ENCODE data around the gene FAM124A.

The FAM124A gene

GRCh38 chr13:51245583-51245982, 23.4 kb downstream of the FAM124A start:
- Histone ChIP-seq H3K9ac (ENCODE audit: low read depth, low read length) (no peak overlapping the region), H3K27me3 (ENCODE audit: control insufficient read depth, insufficient read depth, low read length) (no peaks in the 10 kb centered on the region), H3K4me3 (ENCODE audit: low read depth, low read length) (no peak overlapping the region), H3K4me1 (ENCODE audit: control insufficient read depth, insufficient read depth, low read length) (peaks cover 49% of the 10 kb centered on the region), H3K36me3 (ENCODE audit: control insufficient read depth, insufficient read depth, low read length) (peaks cover 8% of the 10 kb centered on the region), H3K9me3 (ENCODE audit: control insufficient read depth, insufficient read depth, low read length) (no peaks in the 10 kb centered on the region)

DNA sequence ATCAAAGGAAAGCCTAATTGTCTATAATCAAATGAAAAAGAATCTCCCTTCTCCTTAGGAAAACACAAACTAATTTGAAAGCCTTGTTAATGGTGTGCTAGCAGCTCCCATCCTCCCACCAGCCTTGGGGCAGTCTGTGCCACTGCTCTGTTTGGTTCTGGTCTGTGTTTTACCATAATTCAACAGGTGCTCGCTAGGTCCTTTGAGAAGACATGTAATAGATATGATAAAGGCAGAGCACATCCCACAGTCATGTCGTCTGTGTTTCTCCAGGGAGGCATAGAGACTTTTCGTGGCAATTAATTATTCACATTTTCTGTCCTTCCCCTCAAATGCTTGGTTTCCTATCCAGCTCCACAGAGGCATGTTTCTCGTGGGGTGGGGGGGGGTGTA, 23.8 kb downstream of the FAM124A start:
- peaks cover 49% of the 10 kb centered on the region for H3K4me1 ChIP-seq (ENCODE audit: control insufficient read depth, insufficient read depth, low read length)
- no peak overlapping the region for H3K4me3 ChIP-seq (ENCODE audit: low read depth, low read length)
- peaks cover 11% of the 10 kb centered on the region for H3K36me3 ChIP-seq (ENCODE audit: control insufficient read depth, insufficient read depth, low read length)
- no peaks in the 10 kb centered on the region for H3K27me3 ChIP-seq (ENCODE audit: control insufficient read depth, insufficient read depth, low read length)
- H3K9me3 ChIP-seq (ENCODE audit: control insufficient read depth, insufficient read depth, low read length): no peaks in the 10 kb centered on the region
- no peak overlapping the region for H3K9ac ChIP-seq (ENCODE audit: low read depth, low read length)

DNA sequence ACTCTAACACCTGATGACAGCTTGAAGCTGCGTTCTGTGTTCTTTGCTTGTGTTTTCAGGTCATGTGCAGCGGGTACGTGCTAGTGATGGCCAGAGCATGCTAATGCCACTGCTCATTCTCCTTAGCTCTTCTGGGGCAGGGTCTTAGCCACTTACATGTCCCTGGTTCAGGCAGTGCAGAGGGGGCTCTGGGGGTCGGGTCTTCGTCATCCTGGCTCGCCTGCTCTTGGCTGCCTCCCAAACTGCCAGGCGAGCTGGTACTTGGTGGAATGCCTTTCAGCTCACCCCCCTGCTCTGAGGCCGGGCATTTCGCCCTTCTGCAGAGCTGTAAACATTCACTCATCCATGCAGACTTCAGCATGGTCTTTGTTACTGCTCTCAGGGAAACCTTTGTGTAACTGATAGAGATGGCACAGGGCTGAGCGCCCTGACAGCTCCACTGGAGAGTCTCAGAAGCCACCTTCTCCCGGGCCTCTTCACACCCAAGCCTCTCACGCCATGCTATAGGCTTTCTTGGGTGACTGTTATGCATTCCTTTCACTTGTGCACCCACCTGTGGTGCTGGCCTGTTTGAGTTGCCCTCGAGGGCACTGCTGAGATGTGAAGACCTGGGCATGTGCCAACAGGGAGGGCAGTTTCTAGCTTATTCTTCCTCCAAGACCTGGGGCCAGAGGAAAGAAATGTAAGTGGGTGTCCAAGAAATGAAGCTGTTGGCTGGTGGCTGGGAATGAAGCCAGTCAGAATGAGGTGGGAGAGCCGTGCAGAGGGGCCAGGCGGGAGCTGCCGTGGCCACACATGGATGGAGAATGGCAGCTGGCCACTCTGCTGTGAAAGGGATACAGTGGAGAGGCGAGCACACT, 24.4 kb downstream of the FAM124A start:
- Histone ChIP-seq H3K4me3 (ENCODE audit: low read depth, low read length) (no peak overlapping the region), H3K4me1 (ENCODE audit: control insufficient read depth, insufficient read depth, low read length) (peaks cover 49% of the 10 kb centered on the region), H3K27me3 (ENCODE audit: control insufficient read depth, insufficient read depth, low read length) (no peaks in the 10 kb centered on the region), H3K36me3 (ENCODE audit: control insufficient read depth, insufficient read depth, low read length) (peaks cover 12% of the 10 kb centered on the region), H3K9me3 (ENCODE audit: control insufficient read depth, insufficient read depth, low read length) (no peaks in the 10 kb centered on the region), H3K9ac (ENCODE audit: low read depth, low read length) (no peak overlapping the region)

GRCh38 chr13:51249255-51249654, 27.1 kb downstream of the FAM124A start:
- H3K36me3 ChIP-seq (ENCODE audit: control insufficient read depth, insufficient read depth, low read length): peaks cover 25% of the 10 kb centered on the region
- peaks cover 28% of the 10 kb centered on the region for H3K4me1 ChIP-seq (ENCODE audit: control insufficient read depth, insufficient read depth, low read length)
- H3K4me3 ChIP-seq (ENCODE audit: low read depth, low read length): no peak overlapping the region
- H3K9ac ChIP-seq (ENCODE audit: low read depth, low read length): no peak overlapping the region
- no peaks in the 10 kb centered on the region for H3K9me3 ChIP-seq (ENCODE audit: control insufficient read depth, insufficient read depth, low read length)
- no peaks in the 10 kb centered on the region for H3K27me3 ChIP-seq (ENCODE audit: control insufficient read depth, insufficient read depth, low read length)

DNA sequence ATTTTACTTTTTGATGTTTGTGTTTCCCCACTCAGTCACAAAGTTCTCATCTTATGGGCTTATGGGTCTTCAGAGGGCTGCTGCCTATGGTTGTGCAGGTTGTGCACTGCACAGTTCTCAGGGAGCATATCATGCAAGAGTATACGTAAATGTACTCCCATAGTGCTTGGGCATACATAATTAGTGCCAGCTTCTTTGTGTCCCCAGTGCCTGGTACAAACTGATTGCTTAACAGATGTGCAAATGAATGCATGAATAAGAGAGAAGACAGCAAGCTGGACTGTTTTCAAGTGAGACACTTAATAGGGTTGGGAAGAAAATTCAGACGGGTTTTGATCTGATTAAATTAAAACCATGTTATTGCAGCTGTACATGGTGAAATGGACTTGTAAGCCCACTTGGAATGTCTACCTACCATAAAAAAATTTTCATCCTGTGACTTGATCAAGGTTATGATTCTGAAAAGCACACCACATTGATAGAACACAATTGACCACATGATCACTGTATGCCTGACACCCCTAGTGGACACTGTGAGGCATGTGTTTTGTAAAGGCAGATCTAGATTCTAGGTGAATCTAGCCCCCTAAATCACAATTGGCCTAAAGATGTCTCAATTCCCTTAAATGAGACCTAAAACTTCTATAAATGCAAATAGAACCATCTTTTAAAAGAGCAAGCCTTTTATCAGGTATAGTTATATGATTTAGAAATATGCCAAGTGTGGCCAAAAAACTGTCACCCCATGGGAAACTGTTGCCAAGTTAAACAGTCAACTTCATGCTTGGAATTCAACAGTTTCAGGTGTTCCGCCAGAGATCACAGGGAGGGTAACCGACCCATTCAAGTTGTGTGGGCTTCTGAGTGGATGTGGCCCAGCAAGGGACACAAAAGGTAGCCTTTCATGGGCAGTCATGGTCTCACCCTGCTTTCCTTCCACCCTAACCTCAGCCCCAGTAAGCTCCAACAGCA, 27.9 kb downstream of the FAM124A start:
- Histone ChIP-seq H3K9ac (ENCODE audit: low read depth, low read length) (no peak overlapping the region), H3K4me1 (ENCODE audit: control insufficient read depth, insufficient read depth, low read length) (peaks cover 23% of the 10 kb centered on the region), H3K27me3 (ENCODE audit: control insufficient read depth, insufficient read depth, low read length) (no peaks in the 10 kb centered on the region), H3K9me3 (ENCODE audit: control insufficient read depth, insufficient read depth, low read length) (no peaks in the 10 kb centered on the region), H3K4me3 (ENCODE audit: low read depth, low read length) (no peak overlapping the region), H3K36me3 (ENCODE audit: control insufficient read depth, insufficient read depth, low read length) (peaks cover 25% of the 10 kb centered on the region)

- H3K4me1 ChIP-seq (ENCODE audit: control insufficient read depth, insufficient read depth, low read length): peaks cover 21% of the 10 kb centered on the region
- no peaks in the 10 kb centered on the region for H3K27me3 ChIP-seq (ENCODE audit: control insufficient read depth, insufficient read depth, low read length)
- H3K36me3 ChIP-seq (ENCODE audit: control insufficient read depth, insufficient read depth, low read length): peaks cover 27% of the 10 kb centered on the region
- no peak overlapping the region for H3K9ac ChIP-seq (ENCODE audit: low read depth, low read length)
- no peaks in the 10 kb centered on the region for H3K9me3 ChIP-seq (ENCODE audit: control insufficient read depth, insufficient read depth, low read length)
- no peak overlapping the region for H3K4me3 ChIP-seq (ENCODE audit: low read depth, low read length)
Observed at GRCh38 chr13:51251480-51251879, 29.3 kb downstream of the FAM124A start.

DNA sequence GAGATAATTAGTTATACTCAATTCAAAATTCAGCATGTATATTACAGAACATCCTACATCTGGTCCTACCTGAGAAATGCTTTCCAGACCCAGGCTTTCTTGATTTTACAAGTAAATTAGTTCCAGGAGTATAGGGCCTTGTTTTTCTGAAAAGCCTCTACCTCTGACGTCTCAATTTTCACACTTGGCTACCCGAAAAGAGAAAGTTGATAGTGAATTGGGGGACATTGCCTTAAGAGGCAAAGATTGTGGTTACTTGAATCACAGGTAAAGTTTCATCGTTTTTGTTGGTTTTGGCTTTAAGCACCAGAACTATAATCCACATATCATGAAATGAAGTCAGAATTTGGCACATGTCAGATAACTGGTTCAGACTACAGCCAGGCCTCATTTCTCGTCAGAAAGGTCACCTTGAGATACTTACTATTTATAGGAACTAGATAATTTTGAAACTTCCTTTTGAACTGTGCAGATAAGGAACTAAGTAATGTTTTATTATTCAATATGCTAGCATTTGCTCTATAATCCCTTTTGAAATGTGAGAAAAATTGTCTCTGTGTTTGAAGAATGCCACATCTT, 30.8 kb downstream of the FAM124A start:
- Histone ChIP-seq H3K9me3 (ENCODE audit: control insufficient read depth, insufficient read depth, low read length) (no peaks in the 10 kb centered on the region), H3K4me3 (ENCODE audit: low read depth, low read length) (no peak overlapping the region), H3K27me3 (ENCODE audit: control insufficient read depth, insufficient read depth, low read length) (no peaks in the 10 kb centered on the region), H3K36me3 (ENCODE audit: control insufficient read depth, insufficient read depth, low read length) (peaks cover 39% of the 10 kb centered on the region), H3K9ac (ENCODE audit: low read depth, low read length) (no peak overlapping the region), H3K4me1 (ENCODE audit: control insufficient read depth, insufficient read depth, low read length) (peaks cover 21% of the 10 kb centered on the region)

DNA sequence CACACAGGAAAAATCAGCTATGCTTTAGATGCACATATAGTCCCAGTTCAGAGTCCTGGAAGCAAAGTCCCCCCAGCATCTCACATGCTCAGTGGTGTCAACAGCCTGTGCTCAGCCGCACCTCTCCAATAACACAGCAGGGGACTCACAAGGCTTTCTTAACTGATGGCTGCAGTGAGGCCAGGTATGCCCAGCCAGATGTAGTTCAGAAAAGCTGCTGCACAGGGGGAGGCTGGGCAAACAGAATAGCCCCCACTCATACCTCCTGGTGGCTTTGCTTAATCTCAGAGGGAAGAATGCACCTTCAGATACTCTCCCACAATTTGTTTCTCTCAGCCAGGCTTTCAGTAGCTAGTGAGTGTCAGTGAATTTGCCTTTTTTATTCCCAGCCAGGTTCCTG, 33.4 kb downstream of the FAM124A start:
- Histone ChIP-seq H3K9me3 (ENCODE audit: control insufficient read depth, insufficient read depth, low read length) (no peaks in the 10 kb centered on the region), H3K4me3 (ENCODE audit: low read depth, low read length) (no peak overlapping the region), H3K36me3 (ENCODE audit: control insufficient read depth, insufficient read depth, low read length) (peaks cover 55% of the 10 kb centered on the region), H3K9ac (ENCODE audit: low read depth, low read length) (no peak overlapping the region), H3K27me3 (ENCODE audit: control insufficient read depth, insufficient read depth, low read length) (no peaks in the 10 kb centered on the region), H3K4me1 (ENCODE audit: control insufficient read depth, insufficient read depth, low read length) (peaks cover 11% of the 10 kb centered on the region)

DNA sequence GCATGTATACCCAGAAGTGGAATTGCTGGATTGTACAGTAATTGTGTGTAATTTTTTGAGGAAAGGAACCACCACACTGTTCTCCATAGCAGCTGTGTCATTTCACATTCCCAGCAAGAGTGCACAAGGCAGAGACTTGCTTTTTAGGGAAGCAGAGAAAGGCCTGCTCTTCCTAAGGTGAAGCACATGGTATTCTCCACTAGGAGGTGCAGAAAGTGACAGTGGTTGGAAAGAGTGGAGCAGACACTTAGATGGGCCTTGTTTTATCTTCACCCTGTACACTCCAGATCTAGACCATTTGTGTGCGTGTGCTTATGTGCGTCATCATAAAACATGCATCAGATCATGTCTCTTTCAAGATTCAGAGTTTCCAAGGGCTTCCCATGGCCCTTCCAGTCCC, 35.0 kb downstream of the FAM124A start:
- H3K4me1 ChIP-seq (ENCODE audit: control insufficient read depth, insufficient read depth, low read length): peaks cover 11% of the 10 kb centered on the region
- no peaks in the 10 kb centered on the region for H3K27me3 ChIP-seq (ENCODE audit: control insufficient read depth, insufficient read depth, low read length)
- H3K36me3 ChIP-seq (ENCODE audit: control insufficient read depth, insufficient read depth, low read length): peaks cover 47% of the 10 kb centered on the region
- no peaks in the 10 kb centered on the region for H3K9me3 ChIP-seq (ENCODE audit: control insufficient read depth, insufficient read depth, low read length)
- no peak overlapping the region for H3K4me3 ChIP-seq (ENCODE audit: low read depth, low read length)
- H3K9ac ChIP-seq (ENCODE audit: low read depth, low read length): no peak overlapping the region

DNA sequence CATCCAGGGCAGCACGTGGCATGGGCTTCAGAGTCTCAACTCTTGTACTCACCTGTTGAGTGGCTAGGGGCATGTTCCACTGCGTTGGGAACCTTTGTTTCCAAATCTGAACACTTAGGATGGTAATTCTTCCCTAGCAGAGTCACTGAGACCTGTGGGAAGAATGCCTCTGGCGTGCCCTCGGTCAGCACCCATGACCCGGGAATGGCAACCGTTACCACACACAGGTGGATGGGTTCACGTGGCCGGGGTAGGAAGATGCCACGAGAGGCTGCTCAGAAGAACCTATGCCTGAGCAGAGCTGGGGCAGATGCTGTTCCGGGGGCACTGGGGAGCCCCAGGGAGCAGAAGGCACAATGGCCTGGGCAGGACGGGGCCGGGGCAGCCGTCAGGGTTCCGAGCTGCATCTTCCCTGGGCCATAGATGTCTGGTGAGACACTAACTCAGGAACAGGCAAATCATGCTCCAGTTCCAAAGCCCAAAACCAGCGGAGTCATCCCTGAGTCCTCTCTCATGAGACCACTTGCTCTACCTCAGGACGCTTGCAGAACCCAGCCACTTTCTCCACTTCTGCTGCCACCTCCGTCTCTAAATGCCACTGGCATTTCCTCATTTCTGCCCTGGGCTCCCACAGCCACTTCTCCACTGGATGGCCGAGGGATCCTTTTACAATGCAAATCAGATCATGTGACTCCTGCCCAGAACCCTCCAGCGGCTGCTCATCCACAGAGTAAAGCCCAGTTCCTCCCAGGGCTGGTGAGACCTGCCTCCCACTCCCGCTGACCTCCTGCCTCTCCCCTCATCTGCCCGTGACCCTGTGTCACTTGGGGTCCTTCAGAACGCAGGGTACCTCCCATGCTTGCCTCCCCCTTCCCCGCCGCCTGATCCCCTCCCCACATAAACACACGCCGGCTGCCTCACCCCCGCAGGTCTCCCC, 36.7 kb downstream of the FAM124A start:
- H3K36me3 ChIP-seq (ENCODE audit: control insufficient read depth, insufficient read depth, low read length): peaks cover 41% of the 10 kb centered on the region
- H3K4me1 ChIP-seq (ENCODE audit: control insufficient read depth, insufficient read depth, low read length): peaks cover 11% of the 10 kb centered on the region
- no peaks in the 10 kb centered on the region for H3K9me3 ChIP-seq (ENCODE audit: control insufficient read depth, insufficient read depth, low read length)
- H3K9ac ChIP-seq (ENCODE audit: low read depth, low read length): no peak overlapping the region
- H3K4me3 ChIP-seq (ENCODE audit: low read depth, low read length): no peak overlapping the region
- H3K27me3 ChIP-seq (ENCODE audit: control insufficient read depth, insufficient read depth, low read length): no peaks in the 10 kb centered on the region

- H3K36me3 ChIP-seq (ENCODE audit: control insufficient read depth, insufficient read depth, low read length): peaks cover 40% of the 10 kb centered on the region
- no peaks in the 10 kb centered on the region for H3K27me3 ChIP-seq (ENCODE audit: control insufficient read depth, insufficient read depth, low read length)
- no peak overlapping the region for H3K4me3 ChIP-seq (ENCODE audit: low read depth, low read length)
- H3K4me1 ChIP-seq (ENCODE audit: control insufficient read depth, insufficient read depth, low read length): peaks cover 7% of the 10 kb centered on the region
- H3K9ac ChIP-seq (ENCODE audit: low read depth, low read length): no peak overlapping the region
- no peaks in the 10 kb centered on the region for H3K9me3 ChIP-seq (ENCODE audit: control insufficient read depth, insufficient read depth, low read length)
Observed at GRCh38 chr13:51260154-51260553, 38.0 kb downstream of the FAM124A start.

All from iPS-15b (cell line).